Measurements from ENCODE around the gene PCDHA3.

DNA sequence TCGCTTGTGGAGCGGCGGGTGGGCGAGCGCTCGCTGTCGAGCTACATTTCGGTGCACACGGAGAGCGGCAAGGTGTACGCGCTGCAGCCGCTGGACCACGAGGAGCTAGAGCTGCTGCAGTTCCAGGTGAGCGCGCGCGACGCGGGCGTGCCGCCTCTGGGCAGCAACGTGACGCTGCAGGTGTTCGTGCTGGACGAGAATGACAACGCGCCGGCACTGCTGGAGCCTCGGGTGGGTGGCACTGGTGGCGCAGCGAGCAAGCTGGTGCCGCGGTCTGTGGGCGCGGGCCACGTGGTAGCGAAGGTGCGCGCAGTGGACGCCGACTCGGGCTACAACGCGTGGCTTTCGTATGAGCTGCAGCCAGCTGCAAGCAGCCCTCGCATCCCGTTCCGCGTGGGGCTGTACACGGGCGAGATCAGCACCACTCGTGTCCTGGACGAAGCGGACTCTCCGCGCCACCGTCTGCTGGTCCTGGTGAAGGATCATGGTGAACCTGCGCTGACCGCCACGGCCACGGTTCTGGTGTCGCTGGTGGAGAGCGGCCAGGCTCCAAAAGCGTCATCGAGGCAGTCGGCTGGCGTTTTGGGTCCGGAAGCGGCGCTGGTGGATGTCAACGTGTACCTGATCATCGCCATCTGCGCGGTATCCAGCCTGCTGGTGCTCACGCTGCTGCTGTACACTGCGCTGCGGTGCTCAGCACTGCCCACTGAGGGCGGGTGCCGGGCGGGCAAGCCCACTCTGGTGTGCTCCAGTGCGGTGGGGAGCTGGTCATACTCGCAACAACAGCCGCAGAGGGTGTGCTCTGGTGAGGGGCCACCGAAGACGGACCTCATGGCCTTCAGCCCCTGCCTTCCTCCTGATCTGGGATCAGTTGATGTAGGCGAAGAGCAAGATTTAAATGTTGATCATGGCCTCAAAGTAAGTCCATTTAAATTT, 42.2 kb downstream of the PCDHA3 start:
- TF ChIP-seq, protein P1, sequence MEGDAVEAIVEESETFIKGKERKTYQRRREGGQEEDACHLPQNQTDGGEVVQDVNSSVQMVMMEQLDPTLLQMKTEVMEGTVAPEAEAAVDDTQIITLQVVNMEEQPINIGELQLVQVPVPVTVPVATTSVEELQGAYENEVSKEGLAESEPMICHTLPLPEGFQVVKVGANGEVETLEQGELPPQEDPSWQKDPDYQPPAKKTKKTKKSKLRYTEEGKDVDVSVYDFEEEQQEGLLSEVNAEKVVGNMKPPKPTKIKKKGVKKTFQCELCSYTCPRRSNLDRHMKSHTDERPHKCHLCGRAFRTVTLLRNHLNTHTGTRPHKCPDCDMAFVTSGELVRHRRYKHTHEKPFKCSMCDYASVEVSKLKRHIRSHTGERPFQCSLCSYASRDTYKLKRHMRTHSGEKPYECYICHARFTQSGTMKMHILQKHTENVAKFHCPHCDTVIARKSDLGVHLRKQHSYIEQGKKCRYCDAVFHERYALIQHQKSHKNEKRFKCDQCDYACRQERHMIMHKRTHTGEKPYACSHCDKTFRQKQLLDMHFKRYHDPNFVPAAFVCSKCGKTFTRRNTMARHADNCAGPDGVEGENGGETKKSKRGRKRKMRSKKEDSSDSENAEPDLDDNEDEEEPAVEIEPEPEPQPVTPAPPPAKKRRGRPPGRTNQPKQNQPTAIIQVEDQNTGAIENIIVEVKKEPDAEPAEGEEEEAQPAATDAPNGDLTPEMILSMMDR (conservative IDR thresholded peaks at IDR 0.05; ENCODE audit: low read length) = no peak
- TF ChIP-seq EZH2phosphoT487 (IDR thresholded peaks at IDR 0.05; ENCODE audit: borderline replicate concordance) = no peak
